GM18507 (cell line): ENCODE measurements around the gene MARCHF11.

Experiments used
- DNase-seq: peaks from one replicate; pipeline ENCODE4 v3.0.0; 2011; ENCODE audit warnings: low read depth; ENCODE audit not compliant: insufficient read length; ENCODE audit errors: extremely low spot score
- FAIRE-seq: peaks from 2 replicates; lab custom pipeline; 2011; peaks lifted over from hg19 to GRCh38; lab: Jason Lieb, UNC

The MARCHF11 gene

GRCh38 chr5:16065831-16066230, 113.8 kb downstream of the MARCHF11 start:
- FAIRE-seq: no peak
- no peak for DNase-seq

GRCh38 chr5:16064135-16064893, 115.3 kb downstream of the MARCHF11 start:
- FAIRE-seq (no peak), DNase-seq (no peak)

- FAIRE-seq (no peak), DNase-seq (no peak)
These were observed 118.4 kb downstream of the MARCHF11 start for GRCh38 chr5:16061163-16061562.

GRCh38 chr5:16057277-16057676, 122.3 kb downstream of the MARCHF11 start:
- DNase-seq (no peak), FAIRE-seq (no peak)

GRCh38 chr5:16051246-16051755, 128.3 kb downstream of the MARCHF11 start:
- FAIRE-seq: no peak

GRCh38 chr5:16050414-16050813, 129.2 kb downstream of the MARCHF11 start:
- DNase-seq (no peak), FAIRE-seq (no peak)

More at GRCh38 chr5:16051246-16051755, 128.3 kb downstream of the MARCHF11 start:
- no peak for DNase-seq

GRCh38 chr5:16049761-16050160, 129.8 kb downstream of the MARCHF11 start:
- FAIRE-seq (no peak), DNase-seq (no peak)

GRCh38 chr5:16048132-16048531, 131.5 kb downstream of the MARCHF11 start:
- DNase-seq (no peak), FAIRE-seq (no peak)

GRCh38 chr5:16043349-16043965, 136.1 kb downstream of the MARCHF11 start:
- no peak for FAIRE-seq

GRCh38 chr5:16037121-16037845, 142.3 kb downstream of the MARCHF11 start:
- no peak for FAIRE-seq

More at GRCh38 chr5:16043349-16043965, 136.1 kb downstream of the MARCHF11 start:
- DNase-seq: no peak

GRCh38 chr5:16034319-16035001, 145.1 kb downstream of the MARCHF11 start:
- FAIRE-seq (no peak), DNase-seq (no peak)

More at GRCh38 chr5:16037121-16037845, 142.3 kb downstream of the MARCHF11 start:
- DNase-seq: no peak

GRCh38 chr5:16033187-16033925, 146.2 kb downstream of the MARCHF11 start:
- DNase-seq (no peak), FAIRE-seq (no peak)

GRCh38 chr5:16028708-16029107, 150.9 kb downstream of the MARCHF11 start:
- DNase-seq (no peak), FAIRE-seq (no peak)

GRCh38 chr5:16025681-16026080, 153.9 kb downstream of the MARCHF11 start:
- DNase-seq (no peak), FAIRE-seq (no peak)

- no peak for FAIRE-seq
These were observed 160.6 kb downstream of the MARCHF11 start for GRCh38 chr5:16018970-16019369.

GRCh38 chr5:16017720-16018119, 161.9 kb downstream of the MARCHF11 start:
- FAIRE-seq (no peak), DNase-seq (no peak)

More at GRCh38 chr5:16018970-16019369, 160.6 kb downstream of the MARCHF11 start:
- DNase-seq: no peak
